CD14-positive monocyte (primary cell): ENCODE data around the gene DHCR7. TPM values are rescaled to one million over a fixed set of nuclear protein-coding genes. Genes with fewer than 3 reads are reported as not detected.

Experiments
- DNase-seq, 3 donors: peaks; one replicate each; pipeline ENCODE4 v3.0.0-alpha.2; 2011 to 2022
- H2AFZ ChIP-seq: 2 replicates; pipeline ENCODE4 v1.6.0; 2012; ENCODE audit warnings: mild to moderate bottlenecking, low read depth, low read length, inconsistent platforms; ENCODE audit not compliant: insufficient read depth, poor library complexity, severe bottlenecking
- H3K27ac ChIP-seq, 2 donors: 1 replicate in 1 of 2; 2 replicates in 1 of 2; pipeline ENCODE4 v1.5.1; 2012 to 2013; ENCODE audit warnings: low read length in 2 of 2, control low read depth in 1 of 2, inconsistent platforms in 1 of 2, low read depth in 1 of 2, mild to moderate bottlenecking in 1 of 2
- H3K27me3 ChIP-seq, 2 donors: one replicate each; pipeline versions ENCODE4 v1.6.0 to v1.6.1; 2011 to 2013; ENCODE audit warnings: low read length in 2 of 2; ENCODE audit not compliant: control insufficient read depth in 2 of 2, insufficient read depth in 2 of 2
- H3K36me3 ChIP-seq, 2 donors: replicated peaks in 1 of 2; 1 replicate in 1 of 2; 2 replicates in 1 of 2; pipeline versions ENCODE4 v1.5.1 to v1.6.1; 2012 to 2013; ENCODE audit warnings: low read length in 2 of 2, control low read depth in 1 of 2, inconsistent platforms in 1 of 2, mild to moderate bottlenecking in 1 of 2; ENCODE audit not compliant: insufficient read depth in 2 of 2, control insufficient read depth in 1 of 2
- H3K4me1 ChIP-seq, 2 donors: 1 replicate in 1 of 2; 2 replicates in 1 of 2; pipeline versions ENCODE4 v1.5.1 to v1.6.1; 2012 to 2013; ENCODE audit warnings: low read length in 2 of 2, control low read depth in 1 of 2, inconsistent platforms in 1 of 2, mild to moderate bottlenecking in 1 of 2, moderate library complexity in 1 of 2; ENCODE audit not compliant: insufficient read depth in 2 of 2, control insufficient read depth in 1 of 2
- H3K4me2 ChIP-seq: replicated peaks from 2 replicates; pipeline ENCODE3; 2012; ENCODE audit warnings: low read length, moderate library complexity, mild to moderate bottlenecking; ENCODE audit not compliant: poor library complexity, severe bottlenecking; ENCODE audit errors: extremely low read depth
- H3K4me3 ChIP-seq, 3 experiments: fragments of 200-600 bp in 1 of 3; sonication (generic) in 1 of 3; replicated peaks in 1 of 3; 1 replicate in 2 of 3; 2 replicates in 1 of 3; pipeline ENCODE4 v1.5.1; 2011 to 2013; ENCODE audit warnings: low read length in 3 of 3, mild to moderate bottlenecking in 3 of 3, control low read depth in 2 of 3, low read depth in 2 of 3, inconsistent platforms in 1 of 3, moderate library complexity in 1 of 3
- H3K79me2 ChIP-seq: 2 replicates; pipeline ENCODE4 v1.6.0; 2012; ENCODE audit warnings: mild to moderate bottlenecking, control low read depth, inconsistent platforms, low read length, moderate library complexity; ENCODE audit not compliant: insufficient read depth
- H3K9ac ChIP-seq: 2 replicates; pipeline ENCODE4 v1.6.0; 2017; ENCODE audit warnings: low read length, mild to moderate bottlenecking; ENCODE audit not compliant: insufficient read depth, poor library complexity, severe bottlenecking
- H3K9me3 ChIP-seq, 2 donors: replicated peaks in 1 of 2; 1 replicate in 1 of 2; 2 replicates in 1 of 2; pipeline versions ENCODE4 v1.5.1 to v1.6.1; 2012 to 2013; ENCODE audit warnings: low read length in 2 of 2, control low read depth in 1 of 2; ENCODE audit not compliant: control insufficient read depth in 1 of 2, insufficient read depth in 1 of 2
- H4K20me1 ChIP-seq: 2 replicates; pipeline ENCODE4 v1.6.0; 2012; ENCODE audit warnings: mild to moderate bottlenecking, low read length, control low read depth, moderate library complexity; ENCODE audit not compliant: insufficient read depth
- H3K27ac Mint-ChIP-seq, 7 donors: one replicate each; pipeline ENCODE4 v1.8.0; 2020; ENCODE audit warnings: mild to moderate bottlenecking in 7 of 7, mixed read lengths in 7 of 7, moderate library complexity in 6 of 7, inconsistent platforms in 2 of 7
- H3K27me3 Mint-ChIP-seq, 3 donors: one replicate each; pipeline ENCODE4 v1.8.0; 2021 to 2022; ENCODE audit warnings: low read depth in 3 of 3, mild to moderate bottlenecking in 3 of 3, mixed read lengths in 3 of 3, moderate library complexity in 3 of 3, inconsistent platforms in 1 of 3
- H3K36me3 Mint-ChIP-seq, 2 donors: one replicate each; pipeline ENCODE4 v1.8.0; 2020; ENCODE audit warnings: mixed read lengths in 2 of 2, inconsistent platforms in 1 of 2, mild to moderate bottlenecking in 1 of 2
- H3K4me1 Mint-ChIP-seq: one replicate; pipeline ENCODE4 v1.8.0; 2020; ENCODE audit warnings: mild to moderate bottlenecking, mixed read lengths
- H3K4me3 Mint-ChIP-seq, 2 donors: one replicate each; pipeline ENCODE4 v1.8.0; 2020; ENCODE audit warnings: mild to moderate bottlenecking in 2 of 2, mixed read lengths in 2 of 2, moderate library complexity in 1 of 2
- H3K9me3 Mint-ChIP-seq, 7 donors: one replicate each; pipeline ENCODE4 v1.8.0; 2020 to 2022; ENCODE audit warnings: mixed read lengths in 7 of 7, mild to moderate bottlenecking in 6 of 7, moderate library complexity in 6 of 7, inconsistent platforms in 2 of 7
- CTCF ChIP-seq: fragments of 200-600 bp; IDR thresholded peaks from one replicate; pipeline ENCODE4 v1.8.0; 2022; ENCODE audit warnings: antibody characterized with exemption, mild to moderate bottlenecking
- WGBS: methylation state at CpG from one replicate; pipeline ENCODE4 v1.1.5; 2013; ENCODE audit warnings: missing lambda C conversion rate; ENCODE audit not compliant: insufficient coverage; 5-methylcytosine and 5-hydroxymethylcytosine counted together
- intact Hi-C, 2 donors: fragments of 100-400 bp; cut with micrococcal nuclease; formaldehyde crosslinking; loops; one replicate each; pipeline versions ENCODE4 v1.15.0 to v1.15.1; 2023
- polyA plus RNA-seq, 3 donors: library from polyadenylated mRNA; depleted of rRNA in 1 of 3; unstranded in 2 of 3; stranded (reverse) in 1 of 3; fragments of 300-500 nt in 2 of 3; fragments of >200 nt in 1 of 3; fragmentation: Illumina TruSeq in 2 of 3; gene quantifications; 1 replicate in 2 of 3; 2 replicates in 1 of 3; pipeline ENCODE4 v1.2.3, GENCODE V29; 2012 to 2021

Gene DHCR7
- polyA plus RNA-seq, 3 donors: 2.2 to 3.9 (median 2.2) TPM

DNA sequence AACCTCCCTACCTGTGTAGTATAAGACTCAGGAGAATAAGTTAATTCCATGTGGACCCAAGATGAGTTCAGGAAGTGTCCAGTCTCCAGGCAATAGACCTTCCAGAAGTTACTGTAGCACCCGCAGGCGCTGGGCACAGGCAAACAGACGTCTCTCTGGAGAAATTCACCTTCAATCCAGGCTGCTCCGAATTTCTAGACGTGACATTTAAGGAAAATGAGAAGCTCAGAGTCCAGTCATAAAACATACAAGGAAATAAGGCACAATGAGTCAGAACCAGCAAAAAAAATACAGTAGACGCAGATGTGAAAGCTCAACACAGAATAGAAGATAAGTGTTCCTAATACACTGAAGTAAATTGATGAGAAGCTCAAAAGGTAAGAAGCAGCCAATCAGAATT lies 19.0 kb upstream of the DHCR7 start:
- H3K36me3 Mint-ChIP-seq: peaks cover 75 to 93% of the 10 kb centered on the region in 2 donors
- DNase-seq: no peak
- WGBS: 100% methylated on average over 5 of the region's 6 CpGs
- H3K9me3 Mint-ChIP-seq: peaks cover 0 to 8% (median 0%) of the 10 kb centered on the region in 7 donors
- TF ChIP-seq CTCF: no peak
- Histone ChIP-seq H3K9me3 (peaks cover 0 to 3% of the 10 kb centered on the region in 2 donors), H3K36me3 (peaks cover 62 to 82% of the 10 kb centered on the region in 2 donors), H3K27me3 (no peaks in the 10 kb centered on the region), H3K4me3 (no peak overlapping the region), H4K20me1 (peaks cover 38% of the 10 kb centered on the region), H3K9ac (no peak overlapping the region), H3K27ac (no peak overlapping the region), H3K79me2 (no peaks in the 10 kb centered on the region), H3K4me1 (no peaks in the 10 kb centered on the region), H3K4me2 (no peak overlapping the region), H2AFZ (no peak overlapping the region)
- no peak overlapping the region for H3K4me3 Mint-ChIP-seq
- no peak overlapping the region for H3K27ac Mint-ChIP-seq
- H3K27me3 Mint-ChIP-seq: peaks cover 0 to 1% (median 0%) of the 10 kb centered on the region in 3 donors
- intact Hi-C loops: no loop called here
- no peaks in the 10 kb centered on the region for H3K4me1 Mint-ChIP-seq

DNA sequence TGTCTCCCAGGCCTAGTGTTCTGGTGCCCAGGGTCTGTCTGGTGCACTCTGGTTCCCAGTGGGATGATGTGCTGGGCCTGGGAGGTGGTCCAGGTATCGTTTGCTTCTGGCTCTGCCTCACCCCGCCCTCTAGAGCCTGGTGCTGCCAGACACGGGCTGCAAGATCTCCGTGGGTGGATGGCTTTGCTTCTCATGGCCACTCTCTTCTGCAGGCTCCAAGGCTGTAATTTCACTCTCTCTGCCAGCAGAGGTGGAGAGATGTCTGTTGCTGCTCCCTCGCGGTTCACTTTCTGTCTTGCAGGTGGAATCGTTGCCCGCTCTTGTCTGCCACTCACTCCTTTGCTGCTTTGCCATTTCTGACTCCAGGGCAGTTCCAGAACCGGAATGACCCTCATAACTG lies 18.2 kb upstream of the DHCR7 start:
- Mint-ChIP-seq H3K27ac (no peak overlapping the region), H3K4me3 (no peak overlapping the region), H3K4me1 (no peaks in the 10 kb centered on the region), H3K36me3 (peaks cover 76 to 94% of the 10 kb centered on the region in 2 donors), H3K9me3 (peaks cover 0 to 8% (median 0%) of the 10 kb centered on the region in 7 donors), H3K27me3 (peaks cover 0 to 1% (median 0%) of the 10 kb centered on the region in 3 donors)
- Histone ChIP-seq H3K79me2 (no peaks in the 10 kb centered on the region), H4K20me1 (peaks cover 45% of the 10 kb centered on the region), H3K9me3 (peaks cover 0 to 3% of the 10 kb centered on the region in 2 donors), H3K4me2 (no peak overlapping the region), H3K27me3 (no peaks in the 10 kb centered on the region), H3K27ac (no peak overlapping the region), H3K36me3 (peaks cover 62 to 82% of the 10 kb centered on the region in 2 donors), H2AFZ (no peak overlapping the region), H3K4me1 (no peaks in the 10 kb centered on the region), H3K9ac (no peak overlapping the region), H3K4me3 (no peak overlapping the region)
- no peak for DNase-seq
- 99% methylated on average over 9 of the region's 9 CpGs for WGBS
- TF ChIP-seq CTCF: no peak
- intact Hi-C loops: no loop called here
